Measurements from ENCODE around the gene PCSK5. TPM values are rescaled to one million over a fixed set of nuclear protein-coding genes. Genes with fewer than 3 reads are reported as not detected.

PCSK5 gene
- total and polyA plus RNA-seq, 7 experiments from 2014 or later, result 5.2 to 35.0 (median 19.1) TPM

- POLR2A ChIA-PET, result interaction anchor here (0.6 kb wide), 1 partner anchor 103 kb away, joined by 3 read pairs; no protein-coding TSS in a partner anchor
- H3K9me3 ChIP-seq (ENCODE audit: control insufficient read depth in 2 of 3, low read length in 3 of 3), result no peaks in the 10 kb centered on the region
- ATAC-seq (no peak), DNase-seq (no peak)
- Mint-ChIP-seq H3K27me3 (no peaks in the 10 kb centered on the region), H3K9me3 (peaks cover 0 to 9% (median 0%) of the 10 kb centered on the region in 11 donors), H3K36me3 (peaks cover 2 to 36% (median 10%) of the 10 kb centered on the region in 5 donors), H3K27ac (peak overlapping the region in 1 of 9 donors; percentile 51), H3K4me1 (peaks cover 0 to 84% (median 64%) of the 10 kb centered on the region in 7 donors), H3K4me3 (peak overlapping the region in 1 of 10 donors; percentile 20)
- no peak overlapping the region for H3K27ac ChIP-seq (ENCODE audit: low read depth, low read length)
- H3K4me1 ChIP-seq (ENCODE audit: control insufficient read depth in 2 of 2, insufficient read depth in 2 of 2, low read length in 2 of 2), result peaks cover 0 to 10% of the 10 kb centered on the region in 2 donors
- H3K36me3 ChIP-seq (ENCODE audit: control insufficient read depth in 2 of 3, insufficient read depth in 3 of 3, low read length in 3 of 3), result no peaks in the 10 kb centered on the region
- no peaks in the 10 kb centered on the region for H3K27me3 ChIP-seq (ENCODE audit: control insufficient read depth in 2 of 2, insufficient read depth in 2 of 2, low read length in 2 of 2)
- no peak overlapping the region for H3K4me3 ChIP-seq (ENCODE audit: low read length)
- CTCF ChIA-PET, result interaction anchor here (1.3 kb wide), 1 partner anchor 10 kb away, joined by 4 read pairs; no protein-coding TSS in a partner anchor
- intact Hi-C loops (cut with micrococcal nuclease), result no loop called here
Observed at GRCh38 chr9:75903785-75904360, 13.4 kb downstream of the PCSK5 start.

DNA sequence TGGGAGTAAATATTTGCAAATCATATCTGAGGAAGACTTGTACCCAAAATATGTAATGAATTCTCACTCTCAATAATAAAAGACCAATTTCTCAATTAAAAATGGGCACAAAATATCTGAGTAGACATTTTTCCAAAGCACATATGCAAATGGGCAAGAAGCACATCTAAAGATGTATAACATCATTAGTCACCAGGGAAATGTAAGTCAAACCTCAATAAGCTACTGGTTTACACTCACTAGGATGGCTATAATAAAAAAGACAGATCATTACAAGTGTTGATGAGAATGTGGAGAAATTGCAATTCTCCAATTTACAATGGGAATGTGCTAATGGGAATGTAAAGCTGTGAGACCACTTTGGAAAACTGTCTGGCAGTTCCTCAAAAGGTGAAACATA lies 13.9 kb downstream of the PCSK5 start:
- Histone ChIP-seq H3K4me1 (ENCODE audit: control insufficient read depth in 2 of 2, insufficient read depth in 2 of 2, low read length in 2 of 2) (peaks cover 0 to 10% of the 10 kb centered on the region in 2 donors), H3K36me3 (ENCODE audit: control insufficient read depth in 2 of 3, insufficient read depth in 3 of 3, low read length in 3 of 3) (no peaks in the 10 kb centered on the region), H3K27ac (ENCODE audit: low read depth, low read length) (no peak overlapping the region), H3K27me3 (ENCODE audit: control insufficient read depth in 2 of 2, insufficient read depth in 2 of 2, low read length in 2 of 2) (no peaks in the 10 kb centered on the region), H3K4me3 (ENCODE audit: low read length) (no peak overlapping the region), H3K9me3 (ENCODE audit: control insufficient read depth in 2 of 3, low read length in 3 of 3) (no peaks in the 10 kb centered on the region)
- no peak for ATAC-seq
- H3K9me3 Mint-ChIP-seq, result peaks cover 0 to 9% (median 0%) of the 10 kb centered on the region in 11 donors
- H3K36me3 Mint-ChIP-seq, result peaks cover 2 to 33% (median 9%) of the 10 kb centered on the region in 5 donors
- no peak overlapping the region for H3K27ac Mint-ChIP-seq
- intact Hi-C loops (cut with micrococcal nuclease), result no loop called here
- no peak overlapping the region for H3K4me3 Mint-ChIP-seq
- ChIA-PET CTCF (interaction anchor here (1.3 kb wide), 1 partner anchor 10 kb away, joined by 4 read pairs; no protein-coding TSS in a partner anchor), POLR2A (interaction anchor here (0.6 kb wide), 1 partner anchor 103 kb away, joined by 3 read pairs; no protein-coding TSS in a partner anchor)
- H3K27me3 Mint-ChIP-seq, result no peaks in the 10 kb centered on the region
- no peak for DNase-seq
- peaks cover 0 to 84% (median 61%) of the 10 kb centered on the region in 7 donors for H3K4me1 Mint-ChIP-seq

DNA sequence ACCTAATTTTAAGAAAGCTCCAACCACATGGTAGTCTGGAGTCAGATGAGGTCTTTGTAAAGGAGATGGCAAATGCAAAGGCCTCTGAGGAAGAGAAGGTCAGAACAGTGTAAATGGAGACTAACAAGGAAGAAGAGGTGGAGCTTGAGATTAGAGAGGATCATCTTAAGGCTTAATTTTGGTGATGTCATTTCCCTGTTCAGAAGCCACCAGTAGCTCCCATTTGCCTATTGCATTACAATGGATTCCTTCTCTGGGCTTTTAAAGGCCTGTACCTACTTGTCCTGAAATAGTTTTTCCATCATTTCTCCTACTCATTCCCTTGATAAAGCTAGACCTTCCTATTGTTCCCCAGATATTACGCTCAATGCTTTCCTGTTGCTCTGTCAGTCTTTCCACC lies 16.1 kb downstream of the PCSK5 start:
- Mint-ChIP-seq H3K27ac (peak overlapping the region in 1 of 9 donors; percentile 26), H3K36me3 (peaks cover 0 to 20% (median 2%) of the 10 kb centered on the region in 5 donors), H3K9me3 (peaks cover 0 to 6% (median 0%) of the 10 kb centered on the region in 11 donors), H3K27me3 (no peaks in the 10 kb centered on the region), H3K4me1 (peaks cover 0 to 90% (median 57%) of the 10 kb centered on the region in 7 donors), H3K4me3 (peak overlapping the region in 3 of 10 donors; percentile 13 to 33 (median 21))
- no peak for DNase-seq
- H3K27ac ChIP-seq (ENCODE audit: low read depth, low read length), result no peak overlapping the region
- H3K36me3 ChIP-seq (ENCODE audit: control insufficient read depth in 2 of 3, insufficient read depth in 3 of 3, low read length in 3 of 3), result no peaks in the 10 kb centered on the region
- H3K9me3 ChIP-seq (ENCODE audit: control insufficient read depth in 2 of 3, low read length in 3 of 3), result no peaks in the 10 kb centered on the region
- H3K4me1 ChIP-seq (ENCODE audit: control insufficient read depth in 2 of 2, insufficient read depth in 2 of 2, low read length in 2 of 2), result peaks cover 0 to 14% of the 10 kb centered on the region in 2 donors
- intact Hi-C loops (cut with micrococcal nuclease), result no loop called here
- H3K27me3 ChIP-seq (ENCODE audit: control insufficient read depth in 2 of 2, insufficient read depth in 2 of 2, low read length in 2 of 2), result no peaks in the 10 kb centered on the region
- H3K4me3 ChIP-seq (ENCODE audit: low read length), result no peak overlapping the region
- ChIA-PET CTCF (no interaction called here), POLR2A (interaction anchor here (0.8 kb wide), 1 partner anchor 479 kb away, joined by 3 read pairs; no protein-coding TSS in a partner anchor)
- no peak for ATAC-seq

- no peak for ATAC-seq
Observed at GRCh38 chr9:75907329-75907728, 16.9 kb downstream of the PCSK5 start.

DNA sequence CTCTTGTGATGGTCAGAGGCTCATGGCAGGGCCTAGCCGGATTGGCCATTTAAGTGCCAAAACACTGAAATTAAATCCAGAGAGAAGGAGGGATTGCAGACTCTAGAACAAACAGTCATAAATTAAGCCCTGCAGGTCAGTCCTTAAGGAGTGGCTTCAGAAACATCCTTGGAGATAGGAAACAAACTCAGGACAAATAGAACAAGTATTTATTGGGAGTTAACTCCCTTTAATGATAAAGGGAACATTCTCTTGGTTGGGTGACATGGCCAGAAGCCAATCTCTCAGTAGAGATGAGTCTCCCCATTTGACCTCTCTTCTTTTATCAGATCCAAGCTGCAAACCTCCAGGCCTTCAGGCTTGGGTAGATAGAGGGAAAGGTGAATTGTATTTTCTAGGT lies 17.4 kb downstream of the PCSK5 start:
- Histone ChIP-seq H3K36me3 (ENCODE audit: control insufficient read depth in 2 of 3, insufficient read depth in 3 of 3, low read length in 3 of 3) (no peaks in the 10 kb centered on the region), H3K27me3 (ENCODE audit: control insufficient read depth in 2 of 2, insufficient read depth in 2 of 2, low read length in 2 of 2) (no peaks in the 10 kb centered on the region), H3K9me3 (ENCODE audit: control insufficient read depth in 2 of 3, low read length in 3 of 3) (no peaks in the 10 kb centered on the region), H3K27ac (ENCODE audit: low read depth, low read length) (no peak overlapping the region), H3K4me1 (ENCODE audit: control insufficient read depth in 2 of 2, insufficient read depth in 2 of 2, low read length in 2 of 2) (peaks cover 0 to 14% of the 10 kb centered on the region in 2 donors), H3K4me3 (ENCODE audit: low read length) (no peak overlapping the region)
- ChIA-PET CTCF (no interaction called here), POLR2A (no interaction called here)
- ATAC-seq (no peak), DNase-seq (no peak)
- peaks cover 2 to 28% (median 9%) of the 10 kb centered on the region in 5 donors for H3K36me3 Mint-ChIP-seq
- H3K4me1 Mint-ChIP-seq, result peaks cover 0 to 91% (median 64%) of the 10 kb centered on the region in 7 donors
- H3K27ac Mint-ChIP-seq, result peak overlapping the region in 1 of 9 donors; percentile 57
- no peaks in the 10 kb centered on the region for H3K27me3 Mint-ChIP-seq
- intact Hi-C loops (cut with micrococcal nuclease), result loop anchor here in 1 of 2 donors (2.0 kb wide), 1 partner anchor 15 kb away; no protein-coding TSS in a partner anchor
- H3K4me3 Mint-ChIP-seq, result no peak overlapping the region
- peaks cover 0 to 6% (median 0%) of the 10 kb centered on the region in 11 donors for H3K9me3 Mint-ChIP-seq

More at GRCh38 chr9:75907329-75907728, 16.9 kb downstream of the PCSK5 start:
- H3K4me3 Mint-ChIP-seq, result no peak overlapping the region
- no peaks in the 10 kb centered on the region for H3K36me3 ChIP-seq (ENCODE audit: control insufficient read depth in 2 of 3, insufficient read depth in 3 of 3, low read length in 3 of 3)
- H3K9me3 Mint-ChIP-seq, result peaks cover 0 to 6% (median 0%) of the 10 kb centered on the region in 11 donors
- no peaks in the 10 kb centered on the region for H3K27me3 ChIP-seq (ENCODE audit: control insufficient read depth in 2 of 2, insufficient read depth in 2 of 2, low read length in 2 of 2)
- DNase-seq, result no peak
- H3K9me3 ChIP-seq (ENCODE audit: control insufficient read depth in 2 of 3, low read length in 3 of 3), result no peaks in the 10 kb centered on the region
- H3K4me1 ChIP-seq (ENCODE audit: control insufficient read depth in 2 of 2, insufficient read depth in 2 of 2, low read length in 2 of 2), result peaks cover 0 to 14% of the 10 kb centered on the region in 2 donors
- H3K27ac Mint-ChIP-seq, result no peak overlapping the region
- peaks cover 0 to 91% (median 62%) of the 10 kb centered on the region in 7 donors for H3K4me1 Mint-ChIP-seq
- H3K27me3 Mint-ChIP-seq, result no peaks in the 10 kb centered on the region
- intact Hi-C loops (cut with micrococcal nuclease), result no loop called here
- peaks cover 2 to 23% (median 7%) of the 10 kb centered on the region in 5 donors for H3K36me3 Mint-ChIP-seq
- CTCF ChIA-PET, result no interaction called here
- POLR2A ChIA-PET, result no interaction called here
- no peak overlapping the region for H3K4me3 ChIP-seq (ENCODE audit: low read length)
- H3K27ac ChIP-seq (ENCODE audit: low read depth, low read length), result no peak overlapping the region

- intact Hi-C loops (cut with micrococcal nuclease), result loop anchor here in 1 of 2 donors (2.0 kb wide), 1 partner anchor 13 kb away; no protein-coding TSS in a partner anchor
- H3K27me3 Mint-ChIP-seq, result no peaks in the 10 kb centered on the region
- H3K9me3 Mint-ChIP-seq, result peaks cover 0 to 6% (median 0%) of the 10 kb centered on the region in 11 donors
- CTCF ChIA-PET, result no interaction called here
- no peaks in the 10 kb centered on the region for H3K36me3 ChIP-seq (ENCODE audit: control insufficient read depth in 2 of 3, insufficient read depth in 3 of 3, low read length in 3 of 3)
- no peaks in the 10 kb centered on the region for H3K27me3 ChIP-seq (ENCODE audit: control insufficient read depth in 2 of 2, insufficient read depth in 2 of 2, low read length in 2 of 2)
- H3K27ac Mint-ChIP-seq, result no peak overlapping the region
- no peak for ATAC-seq
- peaks cover 0 to 95% (median 78%) of the 10 kb centered on the region in 7 donors for H3K4me1 Mint-ChIP-seq
- H3K36me3 Mint-ChIP-seq, result peaks cover 2 to 26% (median 13%) of the 10 kb centered on the region in 5 donors
- H3K27ac ChIP-seq (ENCODE audit: low read depth, low read length), result no peak overlapping the region
- POLR2A ChIA-PET, result interaction anchor here (0.6 to 0.9 kb wide), 2 partner anchors 18 to 19 kb away, joined by 3 to 5 read pairs; no protein-coding TSS in a partner anchor
- peak overlapping the region in 5 of 10 donors; percentile 4 to 48 (median 14) for H3K4me3 Mint-ChIP-seq
- peaks cover 0 to 15% of the 10 kb centered on the region in 2 donors for H3K4me1 ChIP-seq (ENCODE audit: control insufficient read depth in 2 of 2, insufficient read depth in 2 of 2, low read length in 2 of 2)
- DNase-seq, result no peak
- no peak overlapping the region for H3K4me3 ChIP-seq (ENCODE audit: low read length)
- H3K9me3 ChIP-seq (ENCODE audit: control insufficient read depth in 2 of 3, low read length in 3 of 3), result no peaks in the 10 kb centered on the region
Observed at GRCh38 chr9:75909776-75910175, 19.3 kb downstream of the PCSK5 start.

All from naive thymus-derived CD4-positive, alpha-beta T cell (primary cell).